ENCODE results near the gene HECTD2.

- TF ChIP-seq FOXA1 (IDR thresholded peaks at IDR 0.05) (no peak), SUZ12 (IDR thresholded peaks at IDR 0.05) (no peak), BHLHE40 (IDR thresholded peaks at IDR 0.05; ENCODE audit: borderline replicate concordance) (no peak), ELF4 (IDR thresholded peaks at IDR 0.05) (no peak), HDGF (IDR thresholded peaks at IDR 0.05; ENCODE audit: borderline replicate concordance) (no peak), L3MBTL2 (conservative IDR thresholded peaks at IDR 0.05) (no peak), FOXM1 (IDR thresholded peaks at IDR 0.05; ENCODE audit: borderline replicate concordance) (no peak), CTBP1 (IDR thresholded peaks at IDR 0.05; ENCODE audit: borderline replicate concordance) (no peak)
Measured at GRCh38 chr10:91525896-91526712, 116.0 kb downstream of the HECTD2 start.
